GM19395 (cell line): ENCODE data around the gene IQCM.
A peak's percentile ranks its signal among the peaks of the same experiment; 100 is the strongest.

Source experiments
- ATAC-seq: cut with Tn5 transposase; IDR thresholded peaks from one replicate; pipeline ENCODE4 v1.9.1; 2021; ENCODE audit warnings: mild to moderate bottlenecking, moderate library complexity; ENCODE audit not compliant: unreplicated experiment

Gene IQCM

DNA sequence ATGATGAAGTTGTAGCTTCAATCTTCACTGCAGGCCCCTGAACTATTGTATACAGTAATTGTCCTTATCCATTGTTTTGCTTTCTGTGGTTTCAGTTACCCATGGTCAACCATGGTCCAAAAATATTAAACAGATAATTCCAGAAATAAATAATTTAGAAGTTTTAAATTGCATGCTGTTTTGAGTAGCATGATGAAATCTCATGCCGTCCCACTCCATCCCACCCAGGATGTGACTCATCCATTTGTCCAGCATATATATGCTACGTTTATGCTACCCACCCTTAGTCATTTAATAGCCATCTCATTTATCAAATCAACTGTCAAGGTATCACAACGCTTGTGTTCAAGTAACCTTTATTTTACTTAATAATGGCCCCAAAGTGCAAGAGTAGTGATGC lies 34.5 kb downstream of the IQCM start:
- ATAC-seq, result no peak

DNA sequence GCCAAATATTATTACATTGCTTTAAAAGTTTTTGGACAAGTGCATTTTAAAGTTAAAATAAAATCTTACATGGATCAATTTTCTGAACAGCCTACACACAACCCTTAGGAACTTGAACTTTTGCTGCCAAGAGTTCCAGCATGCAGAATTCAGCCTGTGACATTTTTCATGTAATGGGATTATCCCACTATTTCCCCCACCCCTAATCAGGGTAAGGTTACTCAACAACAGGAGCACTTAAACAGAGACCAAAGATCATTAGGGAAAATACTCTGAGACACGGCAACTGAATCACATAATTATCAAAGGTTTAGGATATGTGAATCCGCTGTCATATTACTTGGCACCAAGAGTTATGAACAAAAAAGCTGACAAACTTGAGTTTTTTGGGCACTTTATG lies 47.2 kb downstream of the IQCM start:
- no peak for ATAC-seq

- ATAC-seq, result no peak
Observed at GRCh38 chr4:149766135-149766534, 49.5 kb downstream of the IQCM start.

DNA sequence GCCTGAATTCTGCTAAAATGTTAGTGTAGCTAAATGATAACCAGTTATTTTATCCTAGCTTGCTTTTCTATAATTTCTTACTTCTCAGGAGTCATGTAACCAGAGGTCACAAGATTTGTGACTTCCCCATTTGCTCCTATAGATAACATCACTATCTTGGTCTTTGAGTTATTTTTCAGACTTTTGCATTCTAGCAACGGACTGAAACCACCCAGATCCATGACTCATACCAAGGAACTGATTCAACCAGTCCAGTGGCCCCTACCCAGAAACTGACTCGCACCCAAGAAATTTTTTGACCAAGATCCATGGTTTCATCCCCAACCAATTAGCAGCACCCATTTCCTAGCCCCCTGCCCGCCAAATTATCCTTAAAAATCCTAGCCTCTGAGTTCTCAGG lies 50.0 kb downstream of the IQCM start:
- no peak for ATAC-seq

GRCh38 chr4:149755969-149756368 lies 59.7 kb downstream of the IQCM start:
- ATAC-seq, result no peak

GRCh38 chr4:149754526-149754925 lies 61.1 kb downstream of the IQCM start:
- no peak for ATAC-seq

GRCh38 chr4:149752729-149753128 lies 62.9 kb downstream of the IQCM start:
- ATAC-seq, result no peak

- ATAC-seq, result no peak
Observed at GRCh38 chr4:149751174-149751573, 64.5 kb downstream of the IQCM start.

GRCh38 chr4:149749784-149750183 lies 65.9 kb downstream of the IQCM start:
- no peak for ATAC-seq

DNA sequence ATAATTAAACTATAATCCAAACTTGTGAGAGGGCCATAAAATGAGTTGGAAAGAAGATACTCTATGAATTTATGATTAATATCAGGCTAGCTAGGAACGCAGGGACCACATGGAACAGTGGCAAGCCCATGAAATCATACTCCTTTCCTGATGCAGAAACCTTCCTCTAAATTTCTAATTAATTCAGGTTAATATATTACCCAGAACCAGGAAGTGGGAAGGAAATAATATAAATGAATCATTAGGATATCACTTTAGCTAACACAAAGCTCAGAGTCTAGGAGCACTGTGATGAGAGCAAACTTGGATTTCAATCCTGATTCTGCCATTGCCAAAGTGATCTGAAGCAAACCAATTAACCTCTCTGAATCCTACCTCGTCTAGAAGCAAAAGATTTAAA lies 68.0 kb downstream of the IQCM start:
- no peak for ATAC-seq

DNA sequence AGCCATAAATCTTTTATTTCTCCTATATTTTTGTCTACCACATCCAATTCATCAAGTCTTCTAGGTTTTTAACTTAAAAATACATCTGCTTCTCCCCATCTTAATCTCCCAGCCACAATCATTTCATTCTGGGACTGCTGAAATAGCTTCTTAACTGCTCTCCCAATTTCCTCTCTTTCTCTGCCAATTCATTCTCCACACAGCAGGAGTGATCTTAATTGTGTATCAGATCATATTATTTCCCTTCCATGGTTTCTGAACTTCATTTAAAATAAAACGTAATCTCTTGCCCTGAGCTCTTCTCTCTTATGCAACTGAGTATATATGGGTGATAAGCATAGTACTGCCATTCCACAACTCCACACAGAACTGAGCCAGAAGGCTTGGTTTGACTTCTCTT lies 69.4 kb downstream of the IQCM start:
- no peak for ATAC-seq

GRCh38 chr4:149741186-149741831 lies 74.3 kb downstream of the IQCM start:
- ATAC-seq, result no peak

GRCh38 chr4:149738156-149738555 lies 77.5 kb downstream of the IQCM start:
- ATAC-seq, result no peak

DNA sequence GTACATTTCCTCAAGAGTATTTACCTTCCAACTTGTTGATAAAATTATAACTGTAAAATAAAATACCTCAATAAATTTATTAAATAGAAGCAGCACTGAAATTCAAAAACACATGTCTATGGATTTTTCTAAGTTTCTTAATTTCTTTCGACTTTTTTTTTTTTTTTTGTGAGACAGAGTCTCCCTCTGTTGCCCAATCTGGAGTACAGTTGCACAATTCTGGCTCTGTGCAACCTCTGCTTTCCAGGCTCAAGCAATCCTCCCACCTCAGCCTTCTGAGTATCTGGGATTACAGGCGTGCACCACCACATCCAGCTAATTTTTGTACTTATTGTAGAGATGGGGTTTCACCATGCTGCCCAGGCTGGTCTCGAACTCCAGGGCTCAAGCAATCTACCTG lies 79.8 kb downstream of the IQCM start:
- no peak for ATAC-seq

- ATAC-seq, result no peak
Observed at GRCh38 chr4:149728444-149728843, 87.2 kb downstream of the IQCM start.

GRCh38 chr4:149727663-149728062 lies 88.0 kb downstream of the IQCM start:
- no peak for ATAC-seq

DNA sequence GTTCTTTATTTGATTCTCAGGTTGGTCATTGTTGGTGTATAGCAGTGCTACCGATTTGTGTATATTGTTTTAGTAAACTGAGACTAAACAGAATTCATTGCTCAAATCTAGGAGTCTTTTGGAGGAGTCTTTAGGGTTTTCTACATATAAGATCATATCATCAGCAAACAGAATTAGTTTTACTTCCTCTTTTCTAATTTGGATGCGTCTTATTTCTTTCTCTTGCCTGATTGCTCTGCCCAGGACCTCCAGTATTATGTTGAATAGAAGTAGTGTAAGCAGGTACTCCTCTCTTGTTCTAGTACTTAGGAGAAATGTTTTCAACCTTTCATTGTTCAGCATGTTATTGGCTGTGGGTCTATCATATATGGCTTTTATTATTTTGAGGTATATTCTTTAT lies 92.6 kb downstream of the IQCM start:
- ATAC-seq, result no peak

GRCh38 chr4:149719806-149720205 lies 95.8 kb downstream of the IQCM start:
- ATAC-seq, result peak; percentile 65

- ATAC-seq, result no peak
Observed at GRCh38 chr4:149719357-149719756, 96.3 kb downstream of the IQCM start.

DNA sequence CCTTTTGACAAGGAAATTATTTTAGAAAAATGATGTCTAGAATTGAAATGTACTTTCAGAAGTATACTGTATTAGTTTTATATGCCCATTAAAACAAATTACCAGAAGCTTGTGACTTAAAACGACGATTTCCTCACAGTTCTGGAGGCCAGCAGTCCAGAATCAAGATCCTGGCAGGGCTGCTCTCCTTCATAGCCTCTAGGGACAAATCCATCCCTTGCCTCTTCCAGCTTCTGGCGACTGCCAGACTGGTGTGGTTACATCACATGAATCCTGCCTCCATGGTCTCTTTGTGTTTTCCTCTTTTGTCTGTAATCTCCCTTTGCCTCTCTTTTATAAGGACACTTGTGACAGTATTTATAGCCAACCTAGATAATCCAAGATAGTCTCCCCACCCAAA lies 97.1 kb downstream of the IQCM start:
- ATAC-seq, result no peak

GRCh38 chr4:149716728-149717127 lies 98.9 kb downstream of the IQCM start:
- ATAC-seq, result no peak

- ATAC-seq, result no peak
Observed at GRCh38 chr4:149715822-149716585, 99.6 kb downstream of the IQCM start.

DNA sequence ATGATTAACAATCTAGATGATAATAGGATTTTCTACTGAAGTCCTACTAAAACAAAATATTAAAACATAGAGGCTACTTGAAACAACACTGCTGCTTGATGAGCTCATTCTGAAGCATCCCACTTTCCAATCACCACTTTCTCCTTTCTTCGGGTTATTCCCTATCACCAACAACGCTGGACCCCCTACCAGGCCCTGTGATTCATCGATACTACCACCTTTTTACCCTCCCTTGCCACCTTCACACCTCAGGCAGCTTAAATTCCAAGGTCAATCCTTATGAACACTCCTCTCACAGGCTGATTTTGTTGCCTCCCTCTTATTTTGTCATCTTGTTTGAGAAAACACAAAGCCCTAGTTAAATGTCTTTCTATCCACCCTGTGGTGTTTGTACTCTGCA lies 102.6 kb downstream of the IQCM start:
- no peak for ATAC-seq
